ENCODE measurements around the gene OSCAR. TPM values are rescaled to one million over a fixed set of nuclear protein-coding genes. Genes with fewer than 3 reads are reported as not detected.

Gene OSCAR
- total and polyA plus RNA-seq, 2 of the 13 experiments (the other 11 are each of a cell fraction or from before 2014, with no cell fraction given), result 1.9 TPM; not detected in 1

- TF ChIP-seq GATA4 (IDR thresholded peaks at IDR 0.05; ENCODE audit: borderline replicate concordance, low read depth) (0 out of 2 replicates have a peak, but pooled peaks have one; percentile 14), TP53 (CRISPR knock-in tag; conservative IDR thresholded peaks at IDR 0.05) (no peak), ZNF781 (CRISPR knock-in tag; IDR thresholded peaks at IDR 0.05; ENCODE audit: borderline replicate concordance, not compliant biosample characterization) (peak; percentile 42), ZFP36 (IDR thresholded peaks at IDR 0.05; ENCODE audit: borderline replicate concordance, low read depth, low read length, partially characterized antibody) (no peak), PBX2 (CRISPR knock-in tag; IDR thresholded peaks at IDR 0.05) (no peak), ZNF367 (CRISPR knock-in tag; IDR thresholded peaks at IDR 0.05; ENCODE audit: borderline replicate concordance) (no peak), ZBTB42 (CRISPR knock-in tag; IDR thresholded peaks at IDR 0.05) (no peak), ZNF160 (CRISPR knock-in tag; IDR thresholded peaks at IDR 0.05) (no peak), ZNF879 (CRISPR knock-in tag; IDR thresholded peaks at IDR 0.05) (0 out of 2 replicates have a peak, but pooled peaks have one; percentile 42), ATF4 (CRISPR knock-in tag; IDR thresholded peaks at IDR 0.05) (peak in 1 of 2 experiments; percentile 51; a peak in 1 of 4 replicates), ZNF44 (CRISPR knock-in tag; IDR thresholded peaks at IDR 0.05) (no peak), SYNCRIP (IDR thresholded peaks at IDR 0.05; ENCODE audit: insufficient read depth, low read depth, low read length) (no peak), EP300 (IDR thresholded peaks at IDR 0.05; ENCODE audit: low read depth in 2 of 2, low read length in 2 of 2) (no peak), EP300 (CRISPR knock-in tag; IDR thresholded peaks at IDR 0.05; ENCODE audit: borderline replicate concordance) (peak; percentile 38; the same call in 1 of the 2 replicates), TBX2 (CRISPR knock-in tag; IDR thresholded peaks at IDR 0.05; ENCODE audit: borderline replicate concordance) (no peak), ZNF780A (CRISPR knock-in tag; IDR thresholded peaks at IDR 0.05) (no peak), DZIP1 (CRISPR knock-in tag; IDR thresholded peaks at IDR 0.05) (no peak), ZNF234 (CRISPR knock-in tag; conservative IDR thresholded peaks at IDR 0.05) (no peak), ZSCAN22 (CRISPR knock-in tag; IDR thresholded peaks at IDR 0.05) (no peak), ZNF496 (CRISPR knock-in tag; IDR thresholded peaks at IDR 0.05; ENCODE audit: insufficient replicate concordance) (no peak), ZNF710 (CRISPR knock-in tag; IDR thresholded peaks at IDR 0.05; ENCODE audit: borderline replicate concordance) (peak; percentile 83; the same call in 1 of the 2 replicates), GATAD2A (CRISPR knock-in tag; IDR thresholded peaks at IDR 0.05) (no peak)
These were observed 2.0 kb upstream of the OSCAR start, which contains the start of gene NDUFA3 (continued) for GRCh38 chr19:54102421-54103169.
